Stimulated activated CD8-positive, alpha-beta memory T cell treated with anti-CD3 and anti-CD28 coated beads, Interleukin-2, amount 100 ng/mL, for 1 hour (primary cell): Measurements from ENCODE around the gene WDR86.

Experiments
- DNase-seq, 2 donors: peaks; one replicate each; pipeline ENCODE4 v3.0.0-alpha.2; 2020; ENCODE audit warnings: low read depth in 2 of 2

The WDR86 gene

DNA sequence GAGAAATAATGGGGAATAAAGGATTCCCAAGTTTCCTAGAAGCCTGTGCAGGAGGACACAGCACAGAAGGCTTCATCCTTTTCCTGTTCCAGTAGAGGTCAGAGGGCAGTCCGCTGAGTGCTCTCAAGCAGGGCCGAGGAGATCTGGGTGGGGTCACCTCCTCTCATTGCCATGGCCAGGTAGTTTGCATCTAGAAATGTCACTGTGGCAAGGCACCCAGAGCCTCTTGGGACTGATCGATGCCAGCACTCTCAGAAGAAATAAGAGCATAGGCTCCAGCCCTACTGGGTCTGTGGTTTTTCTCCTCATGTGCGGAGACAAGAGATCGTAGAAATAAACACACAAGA lies 60.4 kb downstream of the WDR86 start:
- DNase-seq: no peak

DNA sequence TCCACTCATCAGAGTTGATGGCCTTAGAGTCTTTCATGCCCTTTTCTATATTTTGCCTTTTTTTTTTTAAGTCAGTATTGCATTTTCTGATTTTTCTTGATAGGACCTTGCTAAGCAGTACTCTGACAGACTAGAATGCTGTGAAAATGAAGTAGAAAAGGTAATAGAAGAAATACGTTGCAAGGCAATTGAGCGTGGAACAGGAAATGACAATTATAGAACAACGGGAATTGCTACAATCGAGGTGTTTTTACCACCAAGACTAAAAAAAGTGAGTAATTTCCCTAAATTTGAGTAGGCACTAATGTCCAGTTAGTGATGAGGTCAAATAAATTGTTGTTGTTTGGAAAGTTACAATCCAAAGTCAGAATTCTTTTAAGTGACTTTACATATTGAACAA lies 60.9 kb downstream of the WDR86 start:
- no peak for DNase-seq

DNA sequence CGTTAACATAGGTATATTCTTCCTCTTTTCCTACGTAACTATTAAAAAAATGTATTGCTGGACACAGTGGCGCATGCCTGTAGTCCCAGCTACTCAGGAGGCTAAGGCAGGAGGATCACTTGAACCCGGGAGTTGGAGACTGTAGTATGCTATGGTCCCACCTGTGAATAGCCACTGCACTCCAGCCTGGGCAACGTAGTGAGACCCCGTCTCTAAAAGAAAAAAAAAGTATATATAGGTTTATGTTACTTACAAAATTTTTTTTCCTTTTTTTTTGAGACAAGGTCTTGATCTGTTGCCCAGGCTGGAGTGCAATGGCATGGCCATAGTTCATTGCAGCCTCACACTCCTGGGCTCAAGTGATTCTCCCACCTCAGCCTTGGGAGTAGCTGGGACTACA lies 62.6 kb downstream of the WDR86 start:
- no peak for DNase-seq

DNA sequence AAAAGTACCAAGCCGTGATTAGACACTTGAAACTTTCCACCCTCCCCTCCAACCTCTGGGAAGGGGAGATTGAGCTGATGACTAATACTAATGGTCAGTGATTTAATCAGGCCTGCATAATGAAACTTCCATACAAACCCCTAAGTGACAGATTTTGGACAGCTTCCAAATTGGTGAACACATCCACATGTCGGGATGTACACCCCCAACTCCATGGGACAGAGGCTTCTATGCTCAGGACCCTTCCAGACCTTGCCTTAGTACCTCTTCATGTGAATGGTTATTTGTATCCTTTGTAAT lies 63.4 kb downstream of the WDR86 start:
- DNase-seq: no peak

DNA sequence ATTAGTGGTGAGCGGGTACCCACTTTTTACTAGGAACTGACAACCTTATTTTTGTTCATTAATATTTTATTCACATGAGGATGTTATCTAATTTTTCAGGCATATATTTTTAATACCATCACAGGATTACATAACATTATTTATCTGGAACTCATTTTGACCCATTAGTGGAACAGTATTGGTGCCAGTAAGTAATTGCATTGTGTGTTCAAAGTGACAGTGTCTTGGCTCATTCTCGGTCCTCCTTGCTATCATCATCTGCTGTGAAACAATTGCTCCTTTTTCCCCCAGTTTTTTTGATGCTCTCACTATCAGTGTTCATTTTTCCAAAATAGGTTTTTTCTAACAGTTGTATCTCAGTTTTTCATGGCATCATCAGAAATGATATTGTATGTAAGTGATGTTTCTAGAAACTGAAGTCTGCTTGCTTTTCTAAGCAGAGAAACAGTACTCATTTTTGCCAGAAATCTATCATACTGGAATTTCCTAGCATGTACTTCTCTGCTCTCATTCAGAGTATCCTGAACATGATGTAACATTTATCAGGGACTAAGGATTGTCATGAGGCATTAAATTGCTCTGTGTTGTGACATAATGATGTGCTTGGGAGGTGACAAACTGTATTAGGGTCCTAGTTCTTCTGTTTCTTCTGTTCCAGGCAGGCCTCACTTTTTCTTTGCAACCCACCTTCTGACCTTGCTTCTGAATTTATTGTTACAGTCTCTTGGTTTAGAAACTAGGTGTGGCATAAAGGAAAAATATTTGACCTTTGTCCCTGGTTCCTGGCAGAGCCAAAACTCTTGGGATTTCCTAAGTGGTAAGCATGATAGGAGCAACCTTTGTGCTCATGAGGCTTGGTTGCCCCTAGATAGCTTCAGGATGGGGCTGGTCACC lies 64.0 kb downstream of the WDR86 start:
- no peak for DNase-seq

DNA sequence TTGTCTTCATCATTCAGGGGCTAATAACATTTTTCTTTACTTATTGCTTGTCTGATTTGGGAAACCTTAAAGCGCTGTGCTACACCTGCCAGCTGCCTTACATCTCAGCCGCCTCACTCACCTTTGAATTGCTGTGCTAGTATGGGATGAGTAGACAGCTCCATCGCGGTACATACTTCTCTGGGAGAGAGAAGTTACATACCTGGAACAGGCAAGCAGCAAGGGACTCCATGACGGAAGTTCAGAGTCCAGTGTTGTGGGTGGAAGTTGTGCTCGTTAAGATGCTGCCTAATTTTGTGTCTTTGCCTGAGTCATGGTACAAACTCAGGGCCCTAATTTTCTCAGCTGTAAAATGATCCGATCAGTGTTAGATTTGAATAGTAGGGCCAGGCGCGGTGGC lies 66.3 kb downstream of the WDR86 start:
- no peak for DNase-seq

DNA sequence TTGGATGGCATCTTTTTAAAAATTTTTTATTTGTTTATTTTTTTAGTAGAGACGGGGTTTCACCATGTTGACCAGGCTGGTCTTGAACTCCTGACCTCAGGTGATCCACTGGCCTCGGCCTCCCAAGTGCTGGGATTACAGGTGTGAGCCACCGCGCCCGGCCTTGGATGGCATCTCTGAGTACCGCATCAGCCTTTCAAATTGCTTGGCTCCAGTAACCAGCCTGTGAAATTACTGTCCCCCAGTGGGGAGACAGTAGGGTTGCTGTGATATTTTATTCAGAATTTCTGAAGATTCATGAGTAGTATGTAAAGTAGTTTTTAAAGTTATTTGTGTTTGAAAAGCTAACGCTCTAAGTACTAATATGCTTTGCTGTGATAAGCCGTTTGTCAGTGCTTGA lies 67.0 kb downstream of the WDR86 start:
- DNase-seq: no peak

DNA sequence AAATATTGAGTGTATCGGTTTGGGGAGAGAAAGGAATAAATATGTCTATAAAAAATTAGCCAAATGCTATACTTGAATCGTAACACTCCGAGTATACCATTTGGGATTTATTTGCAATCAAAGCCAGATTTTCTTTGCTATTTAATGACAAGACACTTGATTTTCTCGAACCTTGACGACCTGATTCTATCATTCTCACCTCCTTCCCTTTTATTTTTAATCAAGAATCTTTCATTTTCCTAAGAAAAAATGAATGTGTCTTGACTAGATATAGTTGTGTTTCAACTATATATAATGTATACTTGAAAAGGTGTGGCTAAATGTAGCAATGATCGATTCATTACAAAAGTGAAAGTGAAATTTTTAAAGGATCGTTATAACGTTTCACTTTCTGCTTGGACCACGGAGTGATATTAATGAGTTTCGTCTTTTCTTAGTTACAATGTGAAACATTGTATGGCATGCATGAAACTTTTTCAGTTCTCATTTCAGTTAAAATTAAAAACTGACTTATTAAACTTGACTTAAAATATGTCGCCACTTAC lies 67.7 kb downstream of the WDR86 start:
- no peak for DNase-seq

DNA sequence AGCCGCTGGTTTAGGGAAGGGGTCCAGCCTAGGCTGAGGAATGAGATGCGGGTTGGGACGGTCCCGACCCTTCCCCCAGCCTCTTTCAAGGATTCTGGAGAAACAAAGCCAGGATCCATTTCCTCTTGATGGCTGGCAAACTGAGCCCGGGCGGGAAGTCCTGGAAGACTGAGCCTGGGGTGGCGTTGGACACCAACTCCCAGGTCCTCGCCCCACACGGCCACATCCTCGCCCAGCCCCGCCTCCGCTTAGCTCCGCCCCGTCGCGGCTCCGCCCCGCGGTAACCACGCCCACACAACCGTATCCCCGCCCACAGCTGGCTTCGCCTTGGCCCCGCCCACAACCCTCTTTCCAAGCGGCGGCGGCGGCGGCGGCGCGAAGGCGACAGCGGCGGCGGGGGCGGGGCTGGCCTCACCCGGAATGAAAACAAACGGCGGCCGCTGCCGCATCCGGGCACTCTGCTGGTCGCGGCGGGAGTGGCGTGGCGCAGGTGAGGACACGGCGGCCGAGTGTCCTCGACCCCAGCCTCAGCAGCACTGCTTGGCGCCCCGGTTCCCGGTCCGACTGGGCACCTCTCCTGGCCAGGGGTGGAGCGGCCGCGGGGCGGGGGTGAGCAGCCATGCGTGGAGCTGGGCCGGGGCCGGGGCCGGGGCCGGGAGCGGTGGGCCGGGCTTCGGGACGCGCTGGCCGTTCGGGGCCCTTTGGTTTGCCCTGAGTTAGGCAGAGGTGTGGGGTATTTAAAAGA lies 68.3 kb downstream of the WDR86 start, which contains the start of gene NUB1:
Gene NUB1 (plus strand): TSS at position 456 of the 745 bp plus-strand sequence. CDS start 3,538 bp downstream, outside the sequence.
- DNase-seq: peak; percentile 89 to 91

DNA sequence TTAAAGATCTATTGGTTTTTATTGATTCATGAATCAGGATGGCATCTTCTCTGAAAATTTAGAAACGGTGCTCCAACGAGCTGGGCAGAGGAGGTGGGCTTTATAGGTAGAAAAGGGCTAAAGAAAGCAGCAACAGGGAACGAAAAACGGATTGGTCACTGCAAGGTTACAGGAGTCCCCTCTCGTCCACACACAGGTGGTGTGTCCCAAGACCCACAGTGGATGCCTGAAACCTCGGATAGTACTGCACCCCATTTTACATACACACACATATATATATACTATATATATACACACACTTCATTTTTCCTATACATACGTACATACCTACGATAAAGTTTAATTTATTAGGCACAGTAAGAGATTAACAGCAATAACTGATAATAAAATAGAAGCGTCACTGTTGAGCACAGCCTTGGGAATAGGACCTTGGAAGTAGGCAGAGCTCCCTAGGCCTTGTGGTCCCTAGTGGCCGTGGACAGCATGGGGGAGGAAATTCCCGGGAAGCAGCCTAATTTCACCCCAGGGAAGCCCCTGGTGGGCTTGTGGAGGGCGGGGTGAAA lies 69.0 kb downstream of the WDR86 start:
- no peak for DNase-seq

DNA sequence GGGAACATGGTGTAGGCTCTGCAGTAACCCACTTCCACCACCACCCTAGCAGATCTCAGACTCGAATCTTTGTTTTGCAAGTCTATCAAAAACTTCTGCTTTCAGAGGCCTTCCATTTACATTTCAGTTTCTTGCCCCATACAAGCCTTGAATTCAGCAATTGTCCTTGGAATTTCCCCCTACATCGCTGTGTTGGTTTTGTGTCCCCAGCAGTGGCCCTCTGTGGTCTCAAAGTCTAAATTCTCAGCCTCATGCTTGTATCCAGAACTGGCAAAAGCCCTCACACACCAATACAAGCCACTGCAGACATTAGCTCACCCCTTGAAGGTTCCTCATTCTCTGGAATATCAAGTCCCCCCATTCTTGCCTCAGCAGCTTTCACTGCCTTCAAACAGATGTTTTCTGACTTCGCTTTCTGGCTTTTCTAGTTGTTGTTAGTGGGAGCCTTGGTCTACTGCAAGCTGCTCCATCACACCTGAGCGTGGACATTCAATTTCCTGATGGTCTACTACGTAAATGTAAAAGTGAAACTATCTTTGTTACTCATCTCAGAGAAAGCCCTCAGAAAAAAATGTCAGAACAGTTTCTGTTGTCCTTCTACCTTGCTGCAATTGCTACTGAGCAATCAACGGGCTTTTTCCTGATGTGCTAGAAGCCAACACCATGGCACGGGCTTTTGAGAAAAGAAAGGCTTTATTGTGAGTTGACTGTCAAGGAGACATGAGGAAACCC lies 70.0 kb downstream of the WDR86 start:
- DNase-seq: no peak

DNA sequence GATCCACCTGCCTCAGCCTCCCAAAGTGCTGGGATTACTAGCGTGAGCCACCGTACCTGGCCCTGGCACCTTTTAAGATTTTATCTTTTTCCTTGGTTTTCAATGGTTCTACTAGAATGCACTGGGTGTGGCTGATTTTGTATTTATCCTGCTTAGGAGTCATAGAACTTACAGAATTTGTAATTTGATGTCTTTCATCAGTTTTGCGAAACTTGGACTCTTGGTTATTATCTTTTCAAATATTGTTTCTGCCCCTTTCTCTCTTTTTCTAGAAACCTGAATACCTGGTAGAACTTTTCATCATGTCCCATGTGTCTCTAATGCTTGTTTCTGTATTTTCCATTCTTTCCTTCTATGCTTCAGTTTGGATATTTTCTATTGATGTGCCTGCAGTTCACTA lies 71.0 kb downstream of the WDR86 start:
- DNase-seq: no peak

DNA sequence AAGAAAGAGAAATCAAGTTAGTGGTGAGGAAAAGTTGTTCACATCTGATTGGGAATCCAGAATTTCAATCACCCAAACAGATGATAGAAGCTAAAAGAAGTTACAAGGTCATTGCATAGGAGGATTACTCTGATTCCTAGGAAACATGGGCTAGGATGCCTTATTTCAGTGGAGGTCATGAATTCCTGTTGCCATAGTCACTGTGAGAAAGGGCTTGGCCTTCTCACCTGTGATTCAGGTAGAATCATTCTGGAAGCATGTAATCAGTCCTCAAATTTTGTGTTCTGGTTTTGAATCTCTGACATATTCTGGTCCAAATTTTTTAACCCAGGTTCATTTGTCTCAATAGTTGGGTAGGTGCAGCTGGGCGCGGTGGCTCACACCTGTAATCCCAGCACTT lies 72.5 kb downstream of the WDR86 start:
- DNase-seq: no peak

DNA sequence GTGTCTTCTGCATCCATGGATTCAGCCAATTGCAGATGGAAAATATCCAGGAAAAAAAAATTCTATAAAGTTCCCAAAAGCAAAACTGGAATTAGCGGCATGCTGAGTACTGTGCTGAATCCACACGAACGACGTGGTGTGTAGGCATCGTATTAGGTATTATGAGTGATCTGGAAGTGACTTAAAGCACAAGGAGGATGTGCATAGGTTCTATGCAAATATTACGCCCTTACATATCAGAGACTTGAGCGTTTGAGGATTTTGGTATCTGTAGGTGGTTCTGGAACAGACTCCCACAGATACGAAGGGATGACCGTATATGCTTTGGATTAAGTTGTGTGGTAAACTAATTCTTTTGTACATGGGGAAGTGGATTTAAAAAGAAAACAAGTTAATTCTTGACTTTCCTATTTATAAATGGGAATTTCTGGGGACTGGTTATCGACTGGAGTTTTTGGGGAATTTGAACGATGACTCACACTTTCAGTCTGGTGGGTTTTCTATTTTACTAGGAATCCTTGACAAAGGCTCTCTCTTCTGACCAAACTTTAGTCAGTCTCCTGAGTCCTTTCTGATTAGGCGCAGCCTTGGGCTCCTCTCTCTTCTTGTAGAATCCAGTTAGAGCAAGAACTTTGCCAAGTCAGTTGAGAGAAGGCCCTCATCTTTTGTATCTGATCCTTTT lies 73.7 kb downstream of the WDR86 start:
- no peak for DNase-seq

DNA sequence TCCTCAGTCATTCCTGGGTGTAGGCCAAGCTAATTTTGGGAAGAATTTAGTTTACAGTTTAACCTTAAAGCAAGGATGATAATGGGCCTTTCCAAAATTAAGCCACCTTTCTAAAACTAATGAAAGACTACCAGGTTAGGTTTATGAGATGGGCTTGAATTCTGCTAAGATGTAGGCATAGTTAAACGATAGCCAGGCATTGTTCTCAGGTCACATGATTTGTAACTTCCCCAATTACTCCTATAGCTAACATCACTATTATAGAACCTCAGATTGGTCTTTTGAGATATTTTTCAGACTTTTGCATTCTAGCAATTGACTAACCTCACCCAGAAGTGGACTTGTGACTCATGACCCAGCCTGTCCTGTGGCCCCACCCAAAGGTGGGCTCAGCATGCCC lies 75.2 kb downstream of the WDR86 start:
- DNase-seq: no peak
